Peyer's patch (tissue), 4 donors: ENCODE results near the gene ZDHHC3.

Experiments
- POLR2A ChIP-seq, 2 donors: fragments of 450-650 bp; IDR thresholded peaks; one replicate each; pipeline ENCODE4 v1.5.1; 2017; ENCODE audit warnings: antibody characterized with exemption in 2 of 2, mild to moderate bottlenecking in 2 of 2, moderate library complexity in 2 of 2
- TF ChIP-seq, protein P1 (sequence below), 6 experiments: fragments of 450-650 bp in 4 of 6; fragments of 200-600 bp in 2 of 6; sonication (generic) in 1 of 6; IDR thresholded peaks; one replicate each; pipeline ENCODE4 v1.5.1; 2017 to 2019; ENCODE audit warnings: antibody characterized with exemption in 6 of 6, mild to moderate bottlenecking in 3 of 6, moderate library complexity in 1 of 6

DNA sequence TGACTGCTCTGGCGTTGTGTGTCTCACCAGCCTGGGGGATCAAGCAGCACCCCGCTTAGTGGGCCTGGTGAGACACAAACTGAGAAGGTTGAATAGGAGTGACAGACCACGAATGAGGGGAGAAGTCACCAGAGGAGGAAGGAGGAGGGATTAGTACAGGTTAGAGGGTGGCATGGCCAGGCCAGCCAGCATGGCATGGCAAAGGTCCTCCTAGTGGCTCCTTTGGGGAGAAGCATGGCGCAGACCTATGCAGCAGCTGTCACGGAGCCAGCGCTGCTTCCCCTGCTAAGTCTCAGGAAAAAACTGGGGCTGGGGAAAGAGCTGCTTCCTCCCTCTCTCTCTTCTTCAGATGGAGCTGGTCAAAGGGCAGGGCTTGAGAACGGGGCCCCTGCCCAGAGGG, 48.6 kb downstream of the ZDHHC3 start:
- no peak for TF ChIP-seq POLR2A (IDR thresholded peaks at IDR 0.05)
- TF ChIP-seq, protein P1, sequence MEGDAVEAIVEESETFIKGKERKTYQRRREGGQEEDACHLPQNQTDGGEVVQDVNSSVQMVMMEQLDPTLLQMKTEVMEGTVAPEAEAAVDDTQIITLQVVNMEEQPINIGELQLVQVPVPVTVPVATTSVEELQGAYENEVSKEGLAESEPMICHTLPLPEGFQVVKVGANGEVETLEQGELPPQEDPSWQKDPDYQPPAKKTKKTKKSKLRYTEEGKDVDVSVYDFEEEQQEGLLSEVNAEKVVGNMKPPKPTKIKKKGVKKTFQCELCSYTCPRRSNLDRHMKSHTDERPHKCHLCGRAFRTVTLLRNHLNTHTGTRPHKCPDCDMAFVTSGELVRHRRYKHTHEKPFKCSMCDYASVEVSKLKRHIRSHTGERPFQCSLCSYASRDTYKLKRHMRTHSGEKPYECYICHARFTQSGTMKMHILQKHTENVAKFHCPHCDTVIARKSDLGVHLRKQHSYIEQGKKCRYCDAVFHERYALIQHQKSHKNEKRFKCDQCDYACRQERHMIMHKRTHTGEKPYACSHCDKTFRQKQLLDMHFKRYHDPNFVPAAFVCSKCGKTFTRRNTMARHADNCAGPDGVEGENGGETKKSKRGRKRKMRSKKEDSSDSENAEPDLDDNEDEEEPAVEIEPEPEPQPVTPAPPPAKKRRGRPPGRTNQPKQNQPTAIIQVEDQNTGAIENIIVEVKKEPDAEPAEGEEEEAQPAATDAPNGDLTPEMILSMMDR (IDR thresholded peaks at IDR 0.05): no peak
